ENCODE data around the gene NMT2. TPM values are rescaled to one million over a fixed set of nuclear protein-coding genes. Genes with fewer than 3 reads are reported as not detected.

Gene NMT2
- total and polyA plus RNA-seq, 10 of the 15 experiments (the other 5 are each of a cell fraction or from before 2014, with no cell fraction given) = 4.9 to 12.0 (median 9.2) TPM

GRCh38 chr10:15210521-15210920 is 42.0 kb upstream of the NMT2 start:
- intact Hi-C loops (cut with micrococcal nuclease; ENCODE audit: unreplicated experiment) = no loop called here
- CTCF ChIA-PET = interaction anchor here (0.6 to 0.9 kb wide), 2 partner anchors 59 to 165 kb away, joined by 3 read pairs; no protein-coding TSS in a partner anchor

More at GRCh38 chr10:15210521-15210920, 42.0 kb upstream of the NMT2 start:
- H3K9me3 ChIP-seq (replicated peaks; ENCODE audit: control insufficient read depth, insufficient read depth, low read length) = no peaks in the 10 kb centered on the region
- FAIRE-seq (no peak), ATAC-seq (no peak), DNase-seq (ENCODE audit: low read depth, low spot score) (no peak)
- WGBS (ENCODE audit: insufficient coverage, insufficient replicate concordance, low lambda C conversion rate, missing lambda C conversion rate) = 85% methylated on average over 8 of the region's 8 CpGs
- H3K79me2 ChIP-seq (ENCODE audit: control insufficient read depth, insufficient read depth, low read length) = no peaks in the 10 kb centered on the region
- no peaks in the 10 kb centered on the region for H4K20me1 ChIP-seq (ENCODE audit: control insufficient read depth, insufficient read depth)
- H2AFZ ChIP-seq (ENCODE audit: control insufficient read depth, low read depth, low read length) = no peak overlapping the region
- SMC1A ChIA-PET (ENCODE audit: uncharacterized antibody, unreplicated experiment) = no interaction called here
- H3K27ac ChIP-seq (ENCODE audit: control insufficient read depth, insufficient read depth) = no peak overlapping the region
- no peak overlapping the region for H3K4me2 ChIP-seq (ENCODE audit: control insufficient read depth, insufficient read depth)
- TF ChIP-seq CBFB (IDR thresholded peaks at IDR 0.05; ENCODE audit: low read depth) = no peak
- TF ChIP-seq CREM (IDR thresholded peaks at IDR 0.05; ENCODE audit: low read depth) = no peak
- TF ChIP-seq RUNX3 (IDR thresholded peaks at IDR 0.05; ENCODE audit: low read length) = no peak
- no peak for TF ChIP-seq CHD1 (IDR thresholded peaks at IDR 0.05; ENCODE audit: low read depth, low read length)
- no peak for TF ChIP-seq NFYA (IDR thresholded peaks at IDR 0.05; ENCODE audit: borderline replicate concordance, low read depth, low read length)
- no peak for TF ChIP-seq BCL11A (IDR thresholded peaks at IDR 0.05; ENCODE audit: low read depth, low read length)
- no peak for TF ChIP-seq PBX3 (IDR thresholded peaks at IDR 0.05; ENCODE audit: insufficient replicate concordance, low read depth, low read length)
- TF ChIP-seq PAX5 (IDR thresholded peaks at IDR 0.05; ENCODE audit: borderline replicate concordance, low read depth, low read length) = no peak
- TF ChIP-seq KAT2A (conservative IDR thresholded peaks at IDR 0.05; ENCODE audit: control insufficient read depth, low read depth, low read length) = no peak
- H3K4me1 ChIP-seq (ENCODE audit: control insufficient read depth, insufficient read depth, low read length) = peaks cover 7% of the 10 kb centered on the region
- RAD21 ChIA-PET (ENCODE audit: unreplicated experiment) = no interaction called here
- H3K27me3 ChIP-seq (replicated peaks in 1 of 2; ENCODE audit: control insufficient read depth in 2 of 2, insufficient read depth in 2 of 2, low read length in 1 of 2) = no peaks in the 10 kb centered on the region
- in situ Hi-C loops (cut with MboI) = no loop called here
- BruUV-seq (replicated peaks) = no TSS peak
- no peak overlapping the region for H3K9ac ChIP-seq (ENCODE audit: control insufficient read depth, insufficient read depth, low read length)
- no peaks in the 10 kb centered on the region for H3K36me3 ChIP-seq (ENCODE audit: control insufficient read depth in 2 of 2, insufficient read depth in 2 of 2, low read length in 1 of 2)
- POLR2A ChIA-PET = no interaction called here
- no peak overlapping the region for H3K4me3 ChIP-seq

Data from GM12878 (cell line).